ENCODE results near the gene OR1J2.
"Not testable (repeated sequence)": the region's sequence is repeated elsewhere in the genome, so short reads cannot be mapped to it uniquely, and the experiment has no call there.

OR1J2 gene

GRCh38 chr9:122510502-122510901 is at the start of gene OR1J2:
Gene OR1J2 (plus strand): TSS chr9:122510802. CDS start chr9:122510802, 0 bp downstream.
- DNase-seq (ENCODE audit: low read depth, low spot score), result no peak

GRCh38 chr9:122463828-122464632 is 46.6 kb upstream of the OR1J2 start:
- DNase-seq (ENCODE audit: low read depth, low spot score), result peak; percentile 52

GRCh38 chr9:122464633-122465567 is 45.7 kb upstream of the OR1J2 start:
- DNase-seq (ENCODE audit: low read depth, low spot score), result no peak

GRCh38 chr9:122466456-122466855 is 44.1 kb upstream of the OR1J2 start:
- DNase-seq (ENCODE audit: low read depth, low spot score), result no peak

GRCh38 chr9:122468735-122469134 is 41.9 kb upstream of the OR1J2 start:
- no peak for DNase-seq (ENCODE audit: low read depth, low spot score)

- no peak for DNase-seq (ENCODE audit: low read depth, low spot score)
Measured at GRCh38 chr9:122474561-122474960, 36.0 kb upstream of the OR1J2 start.

GRCh38 chr9:122475717-122476116 is 34.9 kb upstream of the OR1J2 start:
- no peak for DNase-seq (ENCODE audit: low read depth, low spot score)

GRCh38 chr9:122477346-122477745 is 33.3 kb upstream of the OR1J2 start:
- DNase-seq (ENCODE audit: low read depth, low spot score), result no peak

- DNase-seq (ENCODE audit: low read depth, low spot score), result no peak
Measured at GRCh38 chr9:122477826-122478225, 32.8 kb upstream of the OR1J2 start, which contains the start of gene OR1J1. Gene OR1J1 (minus strand): TSS chr9:122477926. CDS start chr9:122477926, 0 bp downstream.

- no peak for DNase-seq (ENCODE audit: low read depth, low spot score)
Measured at GRCh38 chr9:122479062-122479461, 31.5 kb upstream of the OR1J2 start.

- DNase-seq (ENCODE audit: low read depth, low spot score), result peak; percentile 38
Measured at GRCh38 chr9:122498883-122499288, 11.7 kb upstream of the OR1J2 start.

- no peak for DNase-seq (ENCODE audit: low read depth, low spot score)
Measured at GRCh38 chr9:122506964-122507363, 3.6 kb upstream of the OR1J2 start.

- no peak for DNase-seq (ENCODE audit: low read depth, low spot score)
Measured at GRCh38 chr9:122518226-122518625, 7.6 kb downstream of the OR1J2 start.

GRCh38 chr9:122518841-122519240 is 8.2 kb downstream of the OR1J2 start, which contains the start of gene OR1J4:
Gene OR1J4 (plus strand): TSS chr9:122519141. CDS start chr9:122519141, 0 bp downstream.
- DNase-seq (ENCODE audit: low read depth, low spot score), result no peak

GRCh38 chr9:122519376-122519775 is 8.8 kb downstream of the OR1J2 start:
- no peak for DNase-seq (ENCODE audit: low read depth, low spot score)

- no peak for DNase-seq (ENCODE audit: low read depth, low spot score)
Measured at GRCh38 chr9:122526602-122527001, 16.0 kb downstream of the OR1J2 start.

- no peak for DNase-seq (ENCODE audit: low read depth, low spot score)
Measured at GRCh38 chr9:122527193-122527592, 16.6 kb downstream of the OR1J2 start, which contains the start of gene OR1N1. Gene OR1N1 (minus strand): TSS chr9:122527293. CDS start chr9:122527293, 0 bp downstream.

GRCh38 chr9:122531157-122531556 is 20.6 kb downstream of the OR1J2 start:
- not testable (repeated sequence) for DNase-seq (ENCODE audit: low read depth, low spot score)

GRCh38 chr9:122536134-122536533 is 25.5 kb downstream of the OR1J2 start:
- DNase-seq (ENCODE audit: low read depth, low spot score), result no peak

- not testable (repeated sequence) for DNase-seq (ENCODE audit: low read depth, low spot score)
Measured at GRCh38 chr9:122537066-122537465, 26.5 kb downstream of the OR1J2 start.

- no peak for DNase-seq (ENCODE audit: low read depth, low spot score)
Measured at GRCh38 chr9:122538757-122539156, 28.2 kb downstream of the OR1J2 start.

- no peak for DNase-seq (ENCODE audit: low read depth, low spot score)
Measured at GRCh38 chr9:122546196-122546595, 35.6 kb downstream of the OR1J2 start.

All from iPS DF 19.7 (cell line).